ENCODE results near the gene NOS1. TPM values are rescaled to one million over a fixed set of nuclear protein-coding genes. Genes with fewer than 3 reads are reported as not detected.
A peak's percentile ranks its signal among the peaks of the same experiment; 100 is the strongest.

NOS1 gene
- total RNA-seq, 1 experiment from 2014 or later = 2.3 TPM

DNA sequence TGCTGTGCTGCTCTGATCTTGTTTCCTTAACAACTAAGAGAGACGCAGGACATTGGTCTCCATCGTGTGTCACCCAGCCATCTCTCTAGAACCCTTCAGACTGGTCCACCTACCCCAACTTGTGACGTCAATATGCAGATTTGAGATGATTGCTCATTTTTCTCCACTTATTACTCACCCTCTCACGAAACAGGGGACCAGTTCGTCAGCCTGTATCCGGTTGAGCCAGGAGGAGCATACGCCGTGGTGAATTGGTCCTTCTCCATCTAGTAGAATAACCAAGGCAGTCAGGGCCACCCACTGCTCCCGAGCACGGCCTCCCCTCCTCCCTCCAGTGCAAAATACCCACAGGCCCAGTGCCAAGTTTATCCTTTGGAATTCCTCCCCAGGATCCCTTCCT is 134.9 kb downstream of the NOS1 start:
- Histone ChIP-seq H4K91ac (ENCODE audit: insufficient read length, low read depth, low read length) (no peak overlapping the region), H3K23me2 (ENCODE audit: insufficient read length, low read depth, low read length, poor library complexity, severe bottlenecking) (no peaks in the 10 kb centered on the region), H3K79me1 (ENCODE audit: insufficient read depth, low read depth, low read length, poor library complexity, severe bottlenecking) (no peaks in the 10 kb centered on the region), H2BK12ac (ENCODE audit: insufficient read length, low read depth, low read length) (no peak overlapping the region), H3K4me1 (ENCODE audit: insufficient read depth, low read length) (no peaks in the 10 kb centered on the region), H3K4ac (ENCODE audit: low read depth, low read length) (no peak overlapping the region), H3K9me3 (ENCODE audit: control insufficient read depth, low read depth, low read length) (no peaks in the 10 kb centered on the region), H2BK5ac (ENCODE audit: insufficient read length, low read length) (no peak overlapping the region), H3K9ac (ENCODE audit: extremely low read depth, insufficient read length, low read length) (no peak overlapping the region), H4K20me1 (ENCODE audit: control insufficient read depth, insufficient read depth, insufficient read length) (no peaks in the 10 kb centered on the region), H2BK120ac (ENCODE audit: low read depth, low read length, poor library complexity, severe bottlenecking) (no peak overlapping the region), H3K4me2 (ENCODE audit: insufficient read depth, insufficient read length, low read length) (no peak overlapping the region), H2BK20ac (ENCODE audit: low read depth, low read length, poor library complexity, severe bottlenecking) (no peak overlapping the region), H4K8ac (replicated peaks; ENCODE audit: insufficient read length, low read depth, low read length) (no peak overlapping the region), H3K27ac (ENCODE audit: insufficient read length, low read depth, low read length) (no peak overlapping the region), H3K18ac (ENCODE audit: insufficient read length, low read depth, low read length) (no peak overlapping the region), H2BK15ac (ENCODE audit: low read depth, low read length) (no peak overlapping the region), H2AK5ac (ENCODE audit: insufficient read length, low read length) (no peak overlapping the region), H3K14ac (ENCODE audit: insufficient read depth, low read length) (no peak overlapping the region), H3K23ac (ENCODE audit: insufficient read length, low read depth, low read length) (no peak overlapping the region), H3K56ac (ENCODE audit: insufficient read length, low read depth, low read length) (no peak overlapping the region), H2AFZ (ENCODE audit: low read length) (no peak overlapping the region), H3K79me2 (ENCODE audit: insufficient read depth, low read length) (no peaks in the 10 kb centered on the region), H3K27me3 (ENCODE audit: insufficient read depth, low read length) (no peaks in the 10 kb centered on the region), H4K5ac (ENCODE audit: insufficient read length, low read depth, low read length) (no peak overlapping the region), H3T11ph (ENCODE audit: low read length) (no peak overlapping the region)
- Mint-ChIP-seq H3K4me3 (no peak overlapping the region), H3K36me3 (ENCODE audit: insufficient read depth in 1 of 3, low read depth in 3 of 3) (no peaks in the 10 kb centered on the region; a peak in 1 of 7 replicates), H3K9me3 (no peaks in the 10 kb centered on the region; a peak in 1 of 5 replicates), H3K4me1 (peaks cover 5 to 10% of the 10 kb centered on the region in 2 experiments; a peak in 3 of 4 replicates), H3K27ac (peak overlapping the region in 1 of 3 experiments; percentile 57; a peak in 1 of 7 replicates), H3K27me3 (ENCODE audit: low read depth) (peaks cover 2% of the 10 kb centered on the region)
- TF ChIP-seq, protein P1, sequence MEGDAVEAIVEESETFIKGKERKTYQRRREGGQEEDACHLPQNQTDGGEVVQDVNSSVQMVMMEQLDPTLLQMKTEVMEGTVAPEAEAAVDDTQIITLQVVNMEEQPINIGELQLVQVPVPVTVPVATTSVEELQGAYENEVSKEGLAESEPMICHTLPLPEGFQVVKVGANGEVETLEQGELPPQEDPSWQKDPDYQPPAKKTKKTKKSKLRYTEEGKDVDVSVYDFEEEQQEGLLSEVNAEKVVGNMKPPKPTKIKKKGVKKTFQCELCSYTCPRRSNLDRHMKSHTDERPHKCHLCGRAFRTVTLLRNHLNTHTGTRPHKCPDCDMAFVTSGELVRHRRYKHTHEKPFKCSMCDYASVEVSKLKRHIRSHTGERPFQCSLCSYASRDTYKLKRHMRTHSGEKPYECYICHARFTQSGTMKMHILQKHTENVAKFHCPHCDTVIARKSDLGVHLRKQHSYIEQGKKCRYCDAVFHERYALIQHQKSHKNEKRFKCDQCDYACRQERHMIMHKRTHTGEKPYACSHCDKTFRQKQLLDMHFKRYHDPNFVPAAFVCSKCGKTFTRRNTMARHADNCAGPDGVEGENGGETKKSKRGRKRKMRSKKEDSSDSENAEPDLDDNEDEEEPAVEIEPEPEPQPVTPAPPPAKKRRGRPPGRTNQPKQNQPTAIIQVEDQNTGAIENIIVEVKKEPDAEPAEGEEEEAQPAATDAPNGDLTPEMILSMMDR (conservative IDR thresholded peaks at IDR 0.05) = no peak
- no CpG with 5 or more reads among the region's 10 CpGs for WGBS (ENCODE audit: extremely low coverage, insufficient read length, low lambda C conversion rate)
- no peak for DNase-seq
